Smooth muscle cell of the brain vasculature (primary cell): ENCODE results near the gene NFKBIL1.

ENCODE experiments used
- DNase-seq: peaks from one replicate; pipeline ENCODE4 v3.0.0-alpha.2; 2012; ENCODE audit warnings: low read depth, low spot score

Gene NFKBIL1

GRCh38 chr6:31559958-31560696 lies 12.7 kb downstream of the NFKBIL1 start:
- no peak for DNase-seq

- DNase-seq = no peak
Observed at GRCh38 chr6:31560697-31561058, 13.3 kb downstream of the NFKBIL1 start.

- no peak for DNase-seq
Observed at GRCh38 chr6:31567531-31568370, 20.3 kb downstream of the NFKBIL1 start.

- no peak for DNase-seq
Observed at GRCh38 chr6:31568537-31568961, 21.1 kb downstream of the NFKBIL1 start.

- no peak for DNase-seq
Observed at GRCh38 chr6:31569861-31570536, 22.6 kb downstream of the NFKBIL1 start.

- DNase-seq = no peak
Observed at GRCh38 chr6:31572041-31572911, 24.9 kb downstream of the NFKBIL1 start, which contains the start of gene LTA. LTA (plus strand) TSS chr6:31572289; CDS start chr6:31572743, 454 bp downstream.

DNA sequence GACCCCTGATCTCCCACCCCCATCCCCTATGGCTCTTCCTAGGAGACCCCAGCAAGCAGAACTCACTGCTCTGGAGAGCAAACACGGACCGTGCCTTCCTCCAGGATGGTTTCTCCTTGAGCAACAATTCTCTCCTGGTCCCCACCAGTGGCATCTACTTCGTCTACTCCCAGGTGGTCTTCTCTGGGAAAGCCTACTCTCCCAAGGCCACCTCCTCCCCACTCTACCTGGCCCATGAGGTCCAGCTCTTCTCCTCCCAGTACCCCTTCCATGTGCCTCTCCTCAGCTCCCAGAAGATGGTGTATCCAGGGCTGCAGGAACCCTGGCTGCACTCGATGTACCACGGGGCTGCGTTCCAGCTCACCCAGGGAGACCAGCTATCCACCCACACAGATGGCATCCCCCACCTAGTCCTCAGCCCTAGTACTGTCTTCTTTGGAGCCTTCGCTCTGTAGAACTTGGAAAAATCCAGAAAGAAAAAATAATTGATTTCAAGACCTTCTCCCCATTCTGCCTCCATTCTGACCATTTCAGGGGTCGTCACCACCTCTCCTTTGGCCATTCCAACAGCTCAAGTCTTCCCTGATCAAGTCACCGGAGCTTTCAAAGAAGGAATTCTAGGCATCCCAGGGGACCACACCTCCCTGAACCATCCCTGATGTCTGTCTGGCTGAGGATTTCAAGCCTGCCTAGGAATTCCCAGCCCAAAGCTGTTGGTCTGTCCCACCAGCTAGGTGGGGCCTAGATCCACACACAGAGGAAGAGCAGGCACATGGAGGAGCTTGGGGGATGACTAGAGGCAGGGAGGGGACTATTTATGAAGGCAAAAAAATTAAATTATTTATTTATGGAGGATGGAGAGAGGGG lies 26.1 kb downstream of the NFKBIL1 start:
- no peak for DNase-seq

DNA sequence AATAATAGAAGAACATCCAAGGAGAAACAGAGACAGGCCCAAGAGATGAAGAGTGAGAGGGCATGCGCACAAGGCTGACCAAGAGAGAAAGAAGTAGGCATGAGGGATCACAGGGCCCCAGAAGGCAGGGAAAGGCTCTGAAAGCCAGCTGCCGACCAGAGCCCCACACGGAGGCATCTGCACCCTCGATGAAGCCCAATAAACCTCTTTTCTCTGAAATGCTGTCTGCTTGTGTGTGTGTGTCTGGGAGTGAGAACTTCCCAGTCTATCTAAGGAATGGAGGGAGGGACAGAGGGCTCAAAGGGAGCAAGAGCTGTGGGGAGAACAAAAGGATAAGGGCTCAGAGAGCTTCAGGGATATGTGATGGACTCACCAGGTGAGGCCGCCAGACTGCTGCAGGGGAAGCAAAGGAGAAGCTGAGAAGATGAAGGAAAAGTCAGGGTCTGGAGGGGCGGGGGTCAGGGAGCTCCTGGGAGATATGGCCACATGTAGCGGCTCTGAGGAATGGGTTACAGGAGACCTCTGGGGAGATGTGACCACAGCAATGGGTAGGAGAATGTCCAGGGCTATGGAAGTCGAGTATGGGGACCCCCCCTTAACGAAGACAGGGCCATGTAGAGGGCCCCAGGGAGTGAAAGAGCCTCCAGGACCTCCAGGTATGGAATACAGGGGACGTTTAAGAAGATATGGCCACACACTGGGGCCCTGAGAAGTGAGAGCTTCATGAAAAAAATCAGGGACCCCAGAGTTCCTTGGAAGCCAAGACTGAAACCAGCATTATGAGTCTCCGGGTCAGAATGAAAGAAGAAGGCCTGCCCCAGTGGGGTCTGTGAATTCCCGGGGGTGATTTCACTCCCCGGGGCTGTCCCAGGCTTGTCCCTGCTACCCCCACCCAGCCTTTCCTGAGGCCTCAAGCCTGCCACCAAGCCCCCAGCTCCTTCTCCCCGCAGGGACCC lies 27.0 kb downstream of the NFKBIL1 start:
- no peak for DNase-seq

- no peak for DNase-seq
Observed at GRCh38 chr6:31575335-31575901, 28.0 kb downstream of the NFKBIL1 start, which contains the start of gene TNF. TNF (plus strand) TSS chr6:31575565; CDS start chr6:31575742, 177 bp downstream.

DNA sequence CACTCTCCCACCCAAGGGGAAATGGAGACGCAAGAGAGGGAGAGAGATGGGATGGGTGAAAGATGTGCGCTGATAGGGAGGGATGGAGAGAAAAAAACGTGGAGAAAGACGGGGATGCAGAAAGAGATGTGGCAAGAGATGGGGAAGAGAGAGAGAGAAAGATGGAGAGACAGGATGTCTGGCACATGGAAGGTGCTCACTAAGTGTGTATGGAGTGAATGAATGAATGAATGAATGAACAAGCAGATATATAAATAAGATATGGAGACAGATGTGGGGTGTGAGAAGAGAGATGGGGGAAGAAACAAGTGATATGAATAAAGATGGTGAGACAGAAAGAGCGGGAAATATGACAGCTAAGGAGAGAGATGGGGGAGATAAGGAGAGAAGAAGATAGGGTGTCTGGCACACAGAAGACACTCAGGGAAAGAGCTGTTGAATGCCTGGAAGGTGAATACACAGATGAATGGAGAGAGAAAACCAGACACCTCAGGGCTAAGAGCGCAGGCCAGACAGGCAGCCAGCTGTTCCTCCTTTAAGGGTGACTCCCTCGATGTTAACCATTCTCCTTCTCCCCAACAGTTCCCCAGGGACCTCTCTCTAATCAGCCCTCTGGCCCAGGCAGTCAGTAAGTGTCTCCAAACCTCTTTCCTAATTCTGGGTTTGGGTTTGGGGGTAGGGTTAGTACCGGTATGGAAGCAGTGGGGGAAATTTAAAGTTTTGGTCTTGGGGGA lies 28.7 kb downstream of the NFKBIL1 start:
- DNase-seq = no peak

- DNase-seq = no peak
Observed at GRCh38 chr6:31576897-31577578, 29.6 kb downstream of the NFKBIL1 start.

DNA sequence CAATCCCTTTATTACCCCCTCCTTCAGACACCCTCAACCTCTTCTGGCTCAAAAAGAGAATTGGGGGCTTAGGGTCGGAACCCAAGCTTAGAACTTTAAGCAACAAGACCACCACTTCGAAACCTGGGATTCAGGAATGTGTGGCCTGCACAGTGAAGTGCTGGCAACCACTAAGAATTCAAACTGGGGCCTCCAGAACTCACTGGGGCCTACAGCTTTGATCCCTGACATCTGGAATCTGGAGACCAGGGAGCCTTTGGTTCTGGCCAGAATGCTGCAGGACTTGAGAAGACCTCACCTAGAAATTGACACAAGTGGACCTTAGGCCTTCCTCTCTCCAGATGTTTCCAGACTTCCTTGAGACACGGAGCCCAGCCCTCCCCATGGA lies 30.2 kb downstream of the NFKBIL1 start:
- DNase-seq = no peak

DNA sequence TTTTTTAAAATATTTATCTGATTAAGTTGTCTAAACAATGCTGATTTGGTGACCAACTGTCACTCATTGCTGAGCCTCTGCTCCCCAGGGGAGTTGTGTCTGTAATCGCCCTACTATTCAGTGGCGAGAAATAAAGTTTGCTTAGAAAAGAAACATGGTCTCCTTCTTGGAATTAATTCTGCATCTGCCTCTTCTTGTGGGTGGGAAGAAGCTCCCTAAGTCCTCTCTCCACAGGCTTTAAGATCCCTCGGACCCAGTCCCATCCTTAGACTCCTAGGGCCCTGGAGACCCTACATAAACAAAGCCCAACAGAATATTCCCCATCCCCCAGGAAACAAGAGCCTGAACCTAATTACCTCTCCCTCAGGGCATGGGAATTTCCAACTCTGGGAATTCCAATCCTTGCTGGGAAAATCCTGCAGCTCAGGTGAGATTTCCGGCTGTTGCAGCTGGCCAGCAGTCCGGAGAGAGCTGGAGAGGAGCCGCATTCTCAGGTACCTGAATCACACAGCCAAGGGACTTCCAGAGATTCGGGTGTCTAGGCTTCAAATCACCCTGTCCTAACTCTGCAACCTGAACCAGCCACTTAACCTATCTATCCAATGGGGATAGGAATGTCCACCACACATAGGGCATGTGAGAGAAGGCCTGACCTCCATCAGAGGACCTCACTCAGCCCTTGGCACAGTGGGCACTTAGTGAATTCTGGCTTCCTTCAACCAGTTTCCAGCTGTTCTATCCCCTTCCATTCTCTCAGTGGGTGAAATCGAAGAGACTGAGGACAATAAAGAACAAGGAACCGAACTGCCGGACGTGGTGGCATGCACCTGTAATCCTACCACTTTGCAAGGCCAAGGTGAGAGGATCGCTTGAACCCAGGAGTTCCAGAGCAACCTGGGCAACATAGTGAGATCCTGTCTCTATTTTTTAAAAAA lies 31.0 kb downstream of the NFKBIL1 start:
- DNase-seq = no peak

- no peak for DNase-seq
Observed at GRCh38 chr6:31579119-31579505, 31.7 kb downstream of the NFKBIL1 start.

DNA sequence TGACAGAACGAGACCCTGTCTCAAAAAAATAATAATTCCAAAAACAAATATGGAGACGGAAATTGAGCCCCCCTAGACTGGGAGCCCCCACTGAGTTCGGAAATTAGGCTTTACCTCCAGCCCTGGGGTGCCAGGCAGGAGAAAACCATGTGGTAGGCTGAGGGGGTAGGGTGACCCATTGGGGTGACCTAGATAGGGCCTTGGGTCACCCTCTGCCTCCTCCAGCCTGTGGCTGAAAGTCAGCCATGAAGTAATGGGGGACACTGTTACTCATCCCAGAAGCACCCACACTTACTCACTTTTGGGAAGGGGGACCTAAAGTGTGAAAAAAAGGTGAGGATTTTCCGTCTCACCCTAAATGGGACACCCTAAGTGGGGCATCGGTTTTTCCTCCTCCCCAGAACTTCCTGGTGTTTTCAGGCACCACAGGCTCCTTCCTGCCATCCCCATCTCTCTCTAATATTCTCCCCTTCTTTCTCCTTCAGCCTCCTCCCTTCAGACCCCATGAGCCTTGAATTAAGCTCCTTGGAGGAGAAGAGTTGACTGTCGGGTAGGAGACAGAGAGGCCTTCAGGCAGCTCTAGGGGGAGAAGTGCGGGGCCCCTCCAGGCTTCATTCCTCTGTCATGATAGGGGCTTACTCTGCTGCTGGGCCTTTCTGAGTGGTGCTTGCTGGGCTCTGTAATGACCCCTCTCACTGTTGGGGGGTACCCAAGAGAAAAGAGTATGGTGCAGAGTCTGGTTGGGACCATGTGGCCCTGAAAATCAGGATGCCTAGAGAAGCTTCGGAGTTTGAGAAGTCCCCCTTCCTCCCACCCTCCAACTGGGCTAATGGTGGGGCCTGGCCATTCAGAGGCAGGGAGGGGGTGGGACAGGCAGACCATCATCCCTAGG lies 32.4 kb downstream of the NFKBIL1 start:
- DNase-seq = no peak

- no peak for DNase-seq
Observed at GRCh38 chr6:31580438-31580740, 33.0 kb downstream of the NFKBIL1 start.
